Measurements from ENCODE around the gene ASIC3.
"Not testable (repeated sequence)": the region's sequence is repeated elsewhere in the genome, so short reads cannot be mapped to it uniquely, and the experiment has no call there.

The ASIC3 gene

GRCh38 chr7:151047976-151048815, at the start of gene ASIC3:
TSS of gene ASIC3 (plus strand) at chr7:151048531. CDS start at chr7:151048886, 355 bp downstream.
- no peak for DNase-seq

GRCh38 chr7:150999001-150999400, 49.3 kb upstream of the ASIC3 start:
- DNase-seq, result no peak

GRCh38 chr7:150999497-151000230, 48.7 kb upstream of the ASIC3 start:
- DNase-seq, result no peak

DNA sequence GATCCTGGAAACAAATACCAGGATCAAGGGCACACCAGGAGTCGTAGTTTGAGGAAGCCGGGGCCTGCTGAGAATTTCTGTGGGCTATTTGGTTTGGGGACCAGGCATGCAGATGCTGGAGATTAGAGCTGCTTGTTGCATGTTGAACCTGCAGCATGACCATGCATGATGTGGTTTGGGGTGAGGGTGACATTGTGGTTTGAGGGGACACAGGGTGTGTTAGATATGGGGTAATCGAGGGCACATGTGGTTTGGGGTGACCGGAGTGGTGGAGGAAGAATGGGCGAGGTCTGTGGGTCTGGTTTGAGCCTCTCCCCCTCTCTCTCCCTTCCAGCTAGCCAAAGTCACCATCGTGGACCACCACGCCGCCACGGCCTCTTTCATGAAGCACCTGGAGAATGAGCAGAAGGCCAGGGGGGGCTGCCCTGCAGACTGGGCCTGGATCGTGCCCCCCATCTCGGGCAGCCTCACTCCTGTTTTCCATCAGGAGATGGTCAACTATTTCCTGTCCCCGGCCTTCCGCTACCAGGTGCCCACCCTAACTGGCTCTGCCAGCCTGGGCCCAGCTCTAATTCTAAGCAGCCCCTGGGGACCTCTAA, 47.3 kb upstream of the ASIC3 start:
- no peak for DNase-seq

- DNase-seq, result no peak
These were observed 46.8 kb upstream of the ASIC3 start for GRCh38 chr7:151001546-151001945.

GRCh38 chr7:151003572-151003971, 44.8 kb upstream of the ASIC3 start:
- no peak for DNase-seq

DNA sequence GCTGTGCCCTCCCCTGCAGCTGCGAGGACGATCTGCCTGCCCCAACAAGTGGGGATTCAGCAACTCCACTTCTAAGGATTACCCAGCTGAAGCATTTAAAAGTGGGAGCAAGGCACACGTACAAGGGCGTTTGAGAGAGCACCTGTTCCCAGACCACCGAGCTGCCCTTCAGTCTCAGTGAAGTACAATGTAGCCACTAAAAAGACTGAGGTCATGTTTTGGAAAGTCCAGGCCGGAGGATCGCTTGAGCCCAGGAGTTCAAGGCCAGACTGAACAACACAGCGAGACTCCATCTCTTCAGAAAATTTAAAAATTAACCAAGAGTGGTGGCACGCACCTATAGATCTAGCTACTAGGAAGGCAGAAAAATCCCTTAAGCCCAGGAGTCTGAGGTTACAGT, 42.8 kb upstream of the ASIC3 start:
- DNase-seq, result no peak

DNA sequence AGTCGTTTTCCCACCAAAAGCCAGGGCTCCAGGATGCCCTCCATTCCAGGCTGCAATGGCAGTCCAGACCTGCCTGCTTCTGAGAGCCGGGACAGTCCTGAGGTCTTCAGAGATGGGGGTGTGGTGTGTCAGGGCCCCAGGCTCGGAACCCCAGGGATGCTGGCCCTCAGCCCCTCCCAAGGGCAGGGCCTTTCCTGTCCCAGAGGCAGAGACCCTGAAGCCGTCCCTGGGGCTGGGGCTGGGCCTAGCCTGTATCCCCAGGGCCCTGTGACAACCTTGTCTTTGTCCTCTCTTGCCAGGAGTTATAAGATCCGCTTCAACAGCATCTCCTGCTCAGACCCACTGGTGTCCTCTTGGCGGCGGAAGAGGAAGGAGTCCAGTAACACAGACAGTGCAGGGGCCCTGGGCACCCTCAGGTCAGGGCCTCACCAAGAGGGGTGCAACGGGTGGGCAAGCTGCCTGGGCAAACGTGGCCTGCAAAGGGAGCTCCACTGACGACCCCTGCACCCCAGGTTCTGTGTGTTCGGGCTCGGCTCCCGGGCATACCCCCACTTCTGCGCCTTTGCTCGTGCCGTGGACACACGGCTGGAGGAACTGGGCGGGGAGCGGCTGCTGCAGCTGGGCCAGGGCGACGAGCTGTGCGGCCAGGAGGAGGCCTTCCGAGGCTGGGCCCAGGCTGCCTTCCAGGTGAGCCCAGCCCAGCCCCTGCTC, 41.6 kb upstream of the ASIC3 start:
- DNase-seq, result no peak

DNA sequence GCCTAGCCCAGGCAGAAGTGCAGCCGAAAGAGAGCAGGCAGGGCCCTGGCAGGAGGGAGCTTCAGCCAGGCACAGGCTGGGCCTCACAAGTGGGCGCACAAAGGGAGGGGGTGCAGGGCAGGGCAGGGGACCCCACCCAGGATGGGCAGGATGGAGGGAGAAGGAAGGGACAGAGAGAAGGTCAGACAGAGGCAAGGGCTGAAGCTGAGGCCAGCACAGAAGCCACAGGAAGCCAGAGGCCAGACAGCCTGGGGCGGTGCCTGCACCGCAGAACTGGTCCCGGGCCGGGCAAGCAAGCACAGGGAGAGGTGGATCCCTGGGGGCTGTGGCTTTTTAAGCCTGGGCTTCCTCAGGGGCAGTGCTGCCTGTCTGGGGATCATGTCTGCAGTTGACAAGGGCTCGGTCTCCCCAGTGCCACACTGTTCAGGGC, 40.8 kb upstream of the ASIC3 start:
- DNase-seq, result no peak

DNA sequence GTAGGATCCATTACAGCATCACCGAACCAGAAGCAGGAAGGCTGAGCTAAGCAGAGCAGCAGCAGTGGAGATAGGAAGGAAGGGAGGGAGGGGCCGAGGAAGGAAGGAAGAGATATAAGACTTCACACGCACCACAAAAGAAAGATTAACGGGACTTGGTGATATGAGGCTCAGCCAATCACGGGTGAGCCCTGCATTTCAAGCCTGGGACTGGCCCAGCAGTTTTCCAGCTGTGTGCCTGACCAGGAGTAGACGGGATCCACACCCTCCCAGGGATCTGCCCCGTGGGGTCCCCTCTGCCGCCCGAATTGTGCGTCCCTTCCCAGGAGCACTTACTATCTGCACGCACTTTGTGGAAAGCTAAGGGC, 40.2 kb upstream of the ASIC3 start:
- DNase-seq, result no peak

GRCh38 chr7:151008511-151009323, 39.6 kb upstream of the ASIC3 start:
- peak in 22 of 51 donors; percentile 3 to 62 (median 25) for DNase-seq

DNA sequence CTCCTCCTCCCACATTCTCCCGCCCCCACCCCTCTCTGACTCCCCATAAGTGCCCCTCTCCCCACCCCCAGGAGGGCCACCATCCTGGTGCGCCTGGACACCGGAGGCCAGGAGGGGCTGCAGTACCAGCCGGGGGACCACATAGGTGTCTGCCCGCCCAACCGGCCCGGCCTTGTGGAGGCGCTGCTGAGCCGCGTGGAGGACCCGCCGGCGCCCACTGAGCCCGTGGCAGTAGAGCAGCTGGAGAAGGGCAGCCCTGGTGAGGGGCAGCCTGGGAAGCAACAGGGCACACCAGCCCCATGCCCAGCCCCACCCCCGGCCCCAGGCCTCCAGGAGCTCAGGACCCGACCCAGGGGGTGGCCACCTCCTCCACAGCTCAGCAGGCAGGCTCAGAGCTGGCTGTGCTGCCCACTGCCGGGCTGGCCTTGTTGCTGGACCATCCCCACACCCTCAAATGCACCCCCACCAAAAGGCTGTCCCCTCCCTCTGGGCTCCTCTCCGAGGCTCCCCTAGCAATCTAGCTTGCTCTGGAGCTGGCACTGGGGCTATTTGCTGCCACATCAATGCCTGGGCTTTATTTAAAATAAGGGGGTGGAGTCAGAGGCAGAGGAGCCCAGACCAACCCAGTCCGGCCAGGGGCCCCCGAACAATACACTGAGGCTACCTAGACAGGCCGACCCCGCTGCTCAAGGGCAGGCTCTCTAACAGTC, 38.8 kb upstream of the ASIC3 start:
- no peak for DNase-seq

GRCh38 chr7:151010037-151010306, 38.4 kb upstream of the ASIC3 start:
- no peak for DNase-seq

- peak in 1 of 51 donors; percentile 5 for DNase-seq
These were observed 37.8 kb upstream of the ASIC3 start for GRCh38 chr7:151010307-151011096.

DNA sequence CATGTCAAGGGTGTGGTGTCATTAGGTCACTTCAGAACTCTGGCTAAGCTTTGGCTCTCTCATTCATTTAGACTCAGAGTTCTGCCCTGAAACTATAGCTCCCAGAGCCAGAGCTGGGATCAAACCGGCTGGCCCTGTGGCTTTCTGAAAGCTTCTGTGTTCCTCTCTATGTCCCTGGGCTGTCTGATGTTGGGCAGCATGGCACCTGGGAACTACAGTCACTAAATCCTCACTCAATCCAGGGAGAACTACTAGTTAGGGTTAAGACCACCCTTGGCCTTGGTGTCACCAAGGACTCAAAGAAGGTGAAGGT, 37.3 kb upstream of the ASIC3 start:
- no peak for DNase-seq

- not testable (repeated sequence) for DNase-seq
These were observed 36.7 kb upstream of the ASIC3 start for GRCh38 chr7:151011616-151012015.

GRCh38 chr7:151012031-151012692, 36.2 kb upstream of the ASIC3 start:
- DNase-seq, result peak in 1 of 51 donors; percentile 3

DNA sequence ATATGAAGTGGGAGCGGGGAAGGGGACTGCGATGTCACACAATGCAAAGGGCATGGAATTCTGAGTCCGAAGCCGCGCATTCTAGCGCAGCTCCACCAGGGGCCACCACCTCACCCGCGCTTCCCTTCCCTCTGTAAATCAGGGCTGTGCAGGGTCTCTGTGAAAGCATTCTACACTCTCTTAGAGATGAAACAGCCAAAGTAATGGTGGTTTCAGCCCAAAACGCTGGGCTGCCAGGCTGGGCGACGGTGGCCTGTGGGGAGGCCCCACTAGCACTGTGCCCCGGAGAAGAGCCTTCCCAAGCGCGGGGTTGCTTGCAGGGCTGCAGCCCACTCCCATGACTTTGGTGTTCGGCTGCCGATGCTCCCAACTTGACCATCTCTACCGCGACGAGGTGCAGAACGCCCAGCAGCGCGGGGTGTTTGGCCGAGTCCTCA, 35.4 kb upstream of the ASIC3 start:
- peak in 8 of 51 donors; percentile 13 to 50 (median 24) for DNase-seq

DNA sequence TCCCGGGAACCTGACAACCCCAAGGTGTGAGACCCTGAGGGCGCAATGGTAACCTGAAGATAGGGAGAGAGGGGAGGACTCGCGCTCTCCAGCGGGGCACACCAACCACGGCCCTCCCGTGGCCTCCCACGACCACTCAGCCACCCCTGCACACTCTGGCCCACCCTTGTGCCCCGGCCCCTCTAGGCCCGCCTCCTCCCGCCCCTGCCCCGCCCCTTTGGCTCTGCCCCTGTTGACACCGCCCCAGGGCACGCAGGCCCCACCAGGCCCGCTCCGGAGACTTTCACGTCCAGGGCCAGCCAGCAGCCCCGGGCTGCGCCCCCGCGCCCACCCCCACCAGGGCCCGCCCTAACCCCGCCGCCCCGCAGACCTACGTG, 35.0 kb upstream of the ASIC3 start:
- peak in 2 of 51 donors; percentile 42 to 43 for DNase-seq

All from hypothalamus (tissue), 51 donors.